ENCODE data around the gene DYRK3. TPM values are rescaled to one million over a fixed set of nuclear protein-coding genes. Genes with fewer than 3 reads are reported as not detected.

DYRK3 gene
- total and polyA plus RNA-seq, 10 of the 15 experiments (the other 5 are each of a cell fraction or from before 2014, with no cell fraction given): 1.6 to 12.9 (median 10.3) TPM

DNA sequence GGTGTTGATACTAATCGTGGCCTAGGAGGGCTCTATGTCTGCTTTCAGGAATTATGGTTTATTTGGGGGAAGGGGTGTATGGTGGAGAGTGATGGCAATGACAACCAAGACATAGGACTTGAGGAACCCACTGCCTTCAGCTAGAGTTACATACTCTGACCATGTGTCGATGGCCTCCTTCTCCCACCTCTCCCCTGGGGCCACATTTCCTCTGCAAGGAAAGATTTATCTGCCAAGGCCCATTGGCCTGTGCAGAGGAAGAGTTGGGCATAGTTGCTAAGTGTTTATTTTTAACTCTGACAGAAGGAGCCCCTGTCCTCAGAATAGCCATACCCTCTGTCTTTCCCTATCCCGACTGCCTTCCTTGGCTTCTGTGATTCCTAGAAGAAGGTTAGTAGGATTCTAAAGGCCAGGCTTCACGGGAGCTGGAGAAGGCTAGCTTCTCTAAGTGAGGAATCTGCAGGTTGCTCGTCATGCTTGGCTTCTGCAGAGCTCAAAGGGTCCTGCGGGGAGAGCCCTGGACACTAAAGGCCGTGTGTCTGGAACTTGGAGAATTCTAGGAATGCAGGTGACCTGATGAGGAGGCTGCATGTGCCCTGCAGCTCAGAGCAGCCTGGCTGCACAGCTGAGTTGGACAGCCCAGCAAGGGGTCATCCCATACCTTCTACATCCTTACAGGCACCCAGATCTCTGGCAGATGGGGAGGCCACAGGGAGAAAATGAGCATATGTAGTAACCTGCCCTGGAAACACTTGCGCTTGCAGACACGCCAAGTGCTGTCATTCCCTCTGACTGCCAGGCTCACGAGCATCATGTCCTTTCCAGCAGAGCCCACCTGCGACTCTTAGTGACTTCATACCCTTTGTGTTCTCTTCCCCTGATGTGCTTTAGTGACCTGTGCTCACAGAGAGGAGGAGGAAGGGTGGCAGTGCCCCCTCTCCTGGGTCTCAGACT is 59.1 kb downstream of the DYRK3 start:
- ATAC-seq (no peak), DNase-seq (ENCODE audit: low read depth, low spot score) (no peak), FAIRE-seq (no peak)
- RAD21 ChIA-PET (ENCODE audit: unreplicated experiment): no interaction called here
- H3K9ac ChIP-seq (ENCODE audit: control insufficient read depth, insufficient read depth, low read length): no peak overlapping the region
- no peak overlapping the region for H2AFZ ChIP-seq (ENCODE audit: control insufficient read depth, low read depth, low read length)
- POLR2A ChIA-PET: interaction anchor here (18.5 kb wide), 1 partner anchor 15 kb away, joined by 334 read pairs; no protein-coding TSS in a partner anchor
- intact Hi-C loops (cut with micrococcal nuclease; ENCODE audit: unreplicated experiment): no loop called here
- peaks cover 10 to 15% of the 10 kb centered on the region in 2 experiments; a peak in 3 of 4 replicates for H3K36me3 ChIP-seq (ENCODE audit: control insufficient read depth in 2 of 2, insufficient read depth in 2 of 2, low read length in 1 of 2)
- H3K9me3 ChIP-seq (replicated peaks; ENCODE audit: control insufficient read depth, insufficient read depth, low read length): no peaks in the 10 kb centered on the region
- H3K79me2 ChIP-seq (ENCODE audit: control insufficient read depth, insufficient read depth, low read length): peaks cover 72% of the 10 kb centered on the region
- TF ChIP-seq ZSCAN29 (IDR thresholded peaks at IDR 0.05) (no peak), POLR2AphosphoS5 (IDR thresholded peaks at IDR 0.05; ENCODE audit: low read length) (0 out of 2 replicates have a peak, but pooled peaks have one; percentile 46)
- SMC1A ChIA-PET (ENCODE audit: uncharacterized antibody, unreplicated experiment): interaction anchor here (0.6 to 9.6 kb wide), 3 partner anchors 14 to 287 kb away, joined by 3 to 222 read pairs (median 6); no protein-coding TSS in a partner anchor
- in situ Hi-C loops (cut with MboI): no loop called here
- H3K27me3 ChIP-seq (replicated peaks in 1 of 2; ENCODE audit: control insufficient read depth in 2 of 2, insufficient read depth in 2 of 2, low read length in 1 of 2): no peaks in the 10 kb centered on the region
- no peak overlapping the region for H3K4me3 ChIP-seq
- H4K20me1 ChIP-seq (ENCODE audit: control insufficient read depth, insufficient read depth): peaks cover 17% of the 10 kb centered on the region
- peaks cover 22% of the 10 kb centered on the region for H3K4me1 ChIP-seq (ENCODE audit: control insufficient read depth, insufficient read depth, low read length)
- H3K4me2 ChIP-seq (ENCODE audit: control insufficient read depth, insufficient read depth): no peak overlapping the region
- BruUV-seq (replicated peaks): no TSS peak
- no peak overlapping the region for H3K27ac ChIP-seq (ENCODE audit: control insufficient read depth, insufficient read depth)
- 72% methylated on average over 11 of the region's 11 CpGs for WGBS (ENCODE audit: insufficient coverage, insufficient replicate concordance, low lambda C conversion rate, missing lambda C conversion rate)
- CTCF ChIA-PET: interaction anchor here (0.8 to 7.3 kb wide), 5 partner anchors 8 to 31 kb away, joined by 3 to 45 read pairs (median 5); no protein-coding TSS in a partner anchor

DNA sequence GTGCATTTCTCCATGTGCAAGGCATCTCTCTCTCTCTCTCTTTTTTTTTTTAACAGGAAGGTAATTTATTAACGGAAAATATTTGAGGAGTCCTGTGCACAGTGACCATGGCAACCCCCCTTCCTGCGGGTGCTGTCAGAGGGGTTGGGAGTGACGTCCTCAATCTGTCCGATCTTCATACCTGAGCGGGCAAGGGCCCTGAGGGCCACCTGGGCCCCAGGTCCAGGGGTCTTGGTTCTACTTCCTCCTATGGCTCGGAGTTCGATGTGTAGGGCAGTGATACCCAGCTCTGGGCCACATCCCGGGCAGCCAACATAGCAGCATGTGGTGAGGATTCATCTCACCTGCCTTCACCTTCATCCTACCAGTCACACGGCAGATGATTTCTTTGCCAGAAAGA is 60.4 kb downstream of the DYRK3 start:
- Histone ChIP-seq H3K27me3 (replicated peaks in 1 of 2; ENCODE audit: control insufficient read depth in 2 of 2, insufficient read depth in 2 of 2, low read length in 1 of 2) (no peaks in the 10 kb centered on the region), H3K9ac (ENCODE audit: control insufficient read depth, insufficient read depth, low read length) (no peak overlapping the region), H3K4me3 (no peak overlapping the region), H3K9me3 (replicated peaks; ENCODE audit: control insufficient read depth, insufficient read depth, low read length) (no peaks in the 10 kb centered on the region), H3K4me2 (ENCODE audit: control insufficient read depth, insufficient read depth) (no peak overlapping the region), H3K79me2 (ENCODE audit: control insufficient read depth, insufficient read depth, low read length) (peaks cover 71% of the 10 kb centered on the region), H3K36me3 (ENCODE audit: control insufficient read depth in 2 of 2, insufficient read depth in 2 of 2, low read length in 1 of 2) (peaks cover 12 to 15% of the 10 kb centered on the region in 2 experiments), H4K20me1 (ENCODE audit: control insufficient read depth, insufficient read depth) (peaks cover 19% of the 10 kb centered on the region), H3K27ac (ENCODE audit: control insufficient read depth, insufficient read depth) (no peak overlapping the region), H2AFZ (ENCODE audit: control insufficient read depth, low read depth, low read length) (no peak overlapping the region), H3K4me1 (ENCODE audit: control insufficient read depth, insufficient read depth, low read length) (peaks cover 24% of the 10 kb centered on the region)
- ChIA-PET RAD21 (ENCODE audit: unreplicated experiment) (no interaction called here), SMC1A (ENCODE audit: uncharacterized antibody, unreplicated experiment) (no interaction called here), CTCF (interaction anchor here (1.4 kb wide), 1 partner anchor 32 kb away, joined by 7 read pairs; no protein-coding TSS in a partner anchor), POLR2A (interaction anchor here (0.6 to 2.0 kb wide), 4 partner anchors 8 to 16 kb away, joined by 3 to 6 read pairs (median 4); no protein-coding TSS in a partner anchor)
- in situ Hi-C loops (cut with MboI) (no loop called here), intact Hi-C loops (cut with micrococcal nuclease; ENCODE audit: unreplicated experiment) (no loop called here)
- BruUV-seq (replicated peaks): no TSS peak
- WGBS (ENCODE audit: insufficient coverage, insufficient replicate concordance, low lambda C conversion rate, missing lambda C conversion rate): 89% methylated on average over 9 of the region's 9 CpGs
- DNase-seq (ENCODE audit: low read depth, low spot score) (no peak), ATAC-seq (no peak), FAIRE-seq (no peak)
- TF ChIP-seq GATAD2B (conservative IDR thresholded peaks at IDR 0.05; ENCODE audit: low read depth) (no peak), REST (IDR thresholded peaks at IDR 0.05; ENCODE audit: low read depth, low read length) (no peak), ZNF207 (IDR thresholded peaks at IDR 0.05; ENCODE audit: borderline replicate concordance) (no peak), DPF2 (IDR thresholded peaks at IDR 0.05) (no peak), KLF5 (IDR thresholded peaks at IDR 0.05; ENCODE audit: partially characterized antibody) (no peak), ESRRA (IDR thresholded peaks at IDR 0.05; ENCODE audit: low read length) (no peak), EED (IDR thresholded peaks at IDR 0.05; ENCODE audit: low read depth) (no peak), YBX1 (IDR thresholded peaks at IDR 0.05) (no peak), ZNF384 (IDR thresholded peaks at IDR 0.05; ENCODE audit: borderline replicate concordance, low read depth, low read length) (no peak)
- TF ChIP-seq, protein P1, sequence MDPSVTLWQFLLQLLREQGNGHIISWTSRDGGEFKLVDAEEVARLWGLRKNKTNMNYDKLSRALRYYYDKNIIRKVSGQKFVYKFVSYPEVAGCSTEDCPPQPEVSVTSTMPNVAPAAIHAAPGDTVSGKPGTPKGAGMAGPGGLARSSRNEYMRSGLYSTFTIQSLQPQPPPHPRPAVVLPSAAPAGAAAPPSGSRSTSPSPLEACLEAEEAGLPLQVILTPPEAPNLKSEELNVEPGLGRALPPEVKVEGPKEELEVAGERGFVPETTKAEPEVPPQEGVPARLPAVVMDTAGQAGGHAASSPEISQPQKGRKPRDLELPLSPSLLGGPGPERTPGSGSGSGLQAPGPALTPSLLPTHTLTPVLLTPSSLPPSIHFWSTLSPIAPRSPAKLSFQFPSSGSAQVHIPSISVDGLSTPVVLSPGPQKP (IDR thresholded peaks at IDR 0.05; ENCODE audit: low read depth, low read length): no peak
